Right lobe of liver (tissue), 4 donors: Measurements from ENCODE around the gene LRP1.

Experiments
- POLR2A ChIP-seq: fragments of 450-650 bp; IDR thresholded peaks from one replicate; pipeline ENCODE4 v1.6.1; 2017; ENCODE audit warnings: antibody characterized with exemption, mild to moderate bottlenecking
- TF ChIP-seq, protein P1 (sequence below), 4 donors: fragments of 200-600 bp in 3 of 4; fragments of 450-650 bp in 1 of 4; IDR thresholded peaks; one replicate each; pipeline versions ENCODE4 v1.5.1 to v1.8.0; 2016 to 2022; ENCODE audit warnings: antibody characterized with exemption in 4 of 4, mild to moderate bottlenecking in 2 of 4
- donor health status: DM: no; HTN: no; CAD: no.
- donor health status: DM: no; HTN: no; CAD: no.
- donor health status: DM: no; HTN: yes; CAD: no.

DNA sequence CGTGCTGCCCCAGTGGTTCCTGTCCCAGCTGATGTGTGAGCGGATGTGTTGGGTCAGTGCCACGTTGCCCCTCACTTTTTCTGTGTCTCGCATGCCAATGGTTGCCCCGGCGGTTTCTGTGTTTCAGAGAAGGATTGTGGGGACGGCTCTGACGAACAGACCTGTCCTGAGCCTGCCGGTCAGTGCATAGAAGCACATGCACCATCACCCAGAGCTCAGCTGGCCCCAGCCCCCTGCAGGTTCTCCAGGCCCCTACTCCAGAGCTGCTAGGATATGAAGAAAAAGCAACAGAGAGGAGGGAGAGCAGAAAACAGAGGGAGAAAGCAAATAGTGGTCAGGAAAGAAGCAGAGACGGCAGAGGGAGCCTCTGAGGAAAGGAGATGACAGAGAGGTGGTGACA is 39.8 kb downstream of the LRP1 start:
- no peak for TF ChIP-seq POLR2A
- TF ChIP-seq, protein P1, sequence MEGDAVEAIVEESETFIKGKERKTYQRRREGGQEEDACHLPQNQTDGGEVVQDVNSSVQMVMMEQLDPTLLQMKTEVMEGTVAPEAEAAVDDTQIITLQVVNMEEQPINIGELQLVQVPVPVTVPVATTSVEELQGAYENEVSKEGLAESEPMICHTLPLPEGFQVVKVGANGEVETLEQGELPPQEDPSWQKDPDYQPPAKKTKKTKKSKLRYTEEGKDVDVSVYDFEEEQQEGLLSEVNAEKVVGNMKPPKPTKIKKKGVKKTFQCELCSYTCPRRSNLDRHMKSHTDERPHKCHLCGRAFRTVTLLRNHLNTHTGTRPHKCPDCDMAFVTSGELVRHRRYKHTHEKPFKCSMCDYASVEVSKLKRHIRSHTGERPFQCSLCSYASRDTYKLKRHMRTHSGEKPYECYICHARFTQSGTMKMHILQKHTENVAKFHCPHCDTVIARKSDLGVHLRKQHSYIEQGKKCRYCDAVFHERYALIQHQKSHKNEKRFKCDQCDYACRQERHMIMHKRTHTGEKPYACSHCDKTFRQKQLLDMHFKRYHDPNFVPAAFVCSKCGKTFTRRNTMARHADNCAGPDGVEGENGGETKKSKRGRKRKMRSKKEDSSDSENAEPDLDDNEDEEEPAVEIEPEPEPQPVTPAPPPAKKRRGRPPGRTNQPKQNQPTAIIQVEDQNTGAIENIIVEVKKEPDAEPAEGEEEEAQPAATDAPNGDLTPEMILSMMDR (IDR thresholded peaks at IDR 0.05) = no peak
